Measurements from ENCODE around the gene ZNF697.
A peak's percentile ranks its signal among the peaks of the same experiment; 100 is the strongest.

The ZNF697 gene

DNA sequence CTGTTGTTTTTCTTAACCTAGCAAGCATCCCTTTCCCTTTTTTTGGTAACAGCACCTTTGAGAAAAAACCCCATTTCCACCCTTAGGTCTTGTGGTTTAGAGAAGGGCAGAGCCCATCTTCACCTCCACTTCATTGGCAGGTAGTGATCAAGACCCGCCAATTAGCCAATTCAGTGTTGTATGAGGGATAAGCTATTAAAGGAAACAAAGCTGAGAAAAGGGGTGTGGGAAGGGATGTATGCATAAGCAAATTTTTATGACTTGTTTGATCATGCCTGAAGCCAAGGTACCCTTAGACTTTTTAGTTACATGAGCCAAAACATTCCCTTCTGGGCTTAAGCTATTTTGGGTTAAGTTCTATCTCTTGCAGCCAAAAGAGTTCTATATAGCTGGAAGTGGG is 3.6 kb upstream of the ZNF697 start:
- Histone ChIP-seq H3K27ac (ENCODE audit: low read depth, low read length) (no peak overlapping the region), H3K4me1 (ENCODE audit: control insufficient read depth in 1 of 2, insufficient read depth in 2 of 2, low read length in 2 of 2) (peaks cover 7 to 13% of the 10 kb centered on the region in 2 donors), H3K9me3 (ENCODE audit: control insufficient read depth in 1 of 2, low read length in 2 of 2) (no peaks in the 10 kb centered on the region), H3K4me3 (ENCODE audit: low read depth in 1 of 2, low read length in 2 of 2) (no peak overlapping the region), H3K36me3 (ENCODE audit: control insufficient read depth in 1 of 2, insufficient read depth in 2 of 2, low read length in 2 of 2) (no peaks in the 10 kb centered on the region), H3K9ac (ENCODE audit: low read depth in 1 of 2, low read length in 2 of 2) (no peak overlapping the region), H3K27me3 (ENCODE audit: control insufficient read depth in 1 of 2, insufficient read depth in 2 of 2, low read length in 2 of 2) (peaks cover 0 to 4% of the 10 kb centered on the region in 2 donors)

DNA sequence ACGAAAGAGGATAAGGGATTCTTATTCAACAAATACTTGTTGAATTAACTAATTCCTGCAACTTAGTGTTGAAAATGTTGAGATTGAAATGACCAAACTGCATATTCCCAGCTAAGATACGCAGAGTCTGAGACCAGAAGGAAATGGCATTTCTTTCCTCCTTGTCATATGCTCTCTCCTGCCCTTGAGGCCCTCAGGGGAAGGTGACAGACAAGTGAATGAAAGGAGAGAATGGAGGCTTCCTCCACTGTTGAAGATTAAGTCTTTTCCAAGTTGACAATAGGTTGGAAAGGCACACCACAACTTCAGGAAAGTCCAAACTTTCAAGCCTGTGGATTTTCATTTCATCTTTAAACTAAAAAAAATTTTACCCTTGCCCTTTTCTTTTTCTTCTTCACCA is 3.1 kb upstream of the ZNF697 start:
- no peak overlapping the region for H3K27ac ChIP-seq (ENCODE audit: low read depth, low read length)

DNA sequence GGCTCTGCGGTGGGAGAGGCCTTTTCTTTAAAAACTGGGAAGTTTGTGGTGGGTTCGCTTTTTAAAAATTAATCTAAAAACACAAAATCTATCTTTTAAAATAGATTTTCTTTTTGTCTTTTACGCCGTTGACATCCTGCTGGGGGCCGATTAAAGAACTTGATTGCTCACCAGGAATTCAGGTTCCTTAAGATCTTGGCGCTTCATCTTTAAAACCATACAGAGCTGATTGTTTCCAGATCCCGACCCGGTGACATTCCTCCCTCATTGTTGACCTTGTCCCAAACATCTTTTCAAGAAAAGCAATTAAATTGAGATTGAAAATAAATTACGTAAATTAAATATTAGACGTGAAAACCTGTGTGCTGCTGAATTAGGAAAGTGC is 546 bp upstream of the ZNF697 start:
- Histone ChIP-seq H3K36me3 (ENCODE audit: control insufficient read depth in 1 of 2, insufficient read depth in 2 of 2, low read length in 2 of 2) (no peaks in the 10 kb centered on the region), H3K4me1 (ENCODE audit: control insufficient read depth in 1 of 2, insufficient read depth in 2 of 2, low read length in 2 of 2) (peaks cover 10 to 16% of the 10 kb centered on the region in 2 donors), H3K27ac (ENCODE audit: low read depth, low read length) (peak overlapping the region; percentile 58), H3K27me3 (ENCODE audit: control insufficient read depth in 1 of 2, insufficient read depth in 2 of 2, low read length in 2 of 2) (peaks cover 0 to 4% of the 10 kb centered on the region in 2 donors), H3K4me3 (ENCODE audit: low read depth in 1 of 2, low read length in 2 of 2) (peak overlapping the region; percentile 65 to 75), H3K9ac (ENCODE audit: low read depth in 1 of 2, low read length in 2 of 2) (peak overlapping the region; percentile 55 to 58), H3K9me3 (ENCODE audit: control insufficient read depth in 1 of 2, low read length in 2 of 2) (no peaks in the 10 kb centered on the region)

More for the DNA sequence above, 3.1 kb upstream of the ZNF697 start:
- no peaks in the 10 kb centered on the region for H3K9me3 ChIP-seq (ENCODE audit: control insufficient read depth in 1 of 2, low read length in 2 of 2)
- no peak overlapping the region for H3K4me3 ChIP-seq (ENCODE audit: low read depth in 1 of 2, low read length in 2 of 2)
- H3K27me3 ChIP-seq (ENCODE audit: control insufficient read depth in 1 of 2, insufficient read depth in 2 of 2, low read length in 2 of 2) = peaks cover 0 to 4% of the 10 kb centered on the region in 2 donors
- H3K9ac ChIP-seq (ENCODE audit: low read depth in 1 of 2, low read length in 2 of 2) = no peak overlapping the region
- H3K4me1 ChIP-seq (ENCODE audit: control insufficient read depth in 1 of 2, insufficient read depth in 2 of 2, low read length in 2 of 2) = peaks cover 10 to 16% of the 10 kb centered on the region in 2 donors
- no peaks in the 10 kb centered on the region for H3K36me3 ChIP-seq (ENCODE audit: control insufficient read depth in 1 of 2, insufficient read depth in 2 of 2, low read length in 2 of 2)

DNA sequence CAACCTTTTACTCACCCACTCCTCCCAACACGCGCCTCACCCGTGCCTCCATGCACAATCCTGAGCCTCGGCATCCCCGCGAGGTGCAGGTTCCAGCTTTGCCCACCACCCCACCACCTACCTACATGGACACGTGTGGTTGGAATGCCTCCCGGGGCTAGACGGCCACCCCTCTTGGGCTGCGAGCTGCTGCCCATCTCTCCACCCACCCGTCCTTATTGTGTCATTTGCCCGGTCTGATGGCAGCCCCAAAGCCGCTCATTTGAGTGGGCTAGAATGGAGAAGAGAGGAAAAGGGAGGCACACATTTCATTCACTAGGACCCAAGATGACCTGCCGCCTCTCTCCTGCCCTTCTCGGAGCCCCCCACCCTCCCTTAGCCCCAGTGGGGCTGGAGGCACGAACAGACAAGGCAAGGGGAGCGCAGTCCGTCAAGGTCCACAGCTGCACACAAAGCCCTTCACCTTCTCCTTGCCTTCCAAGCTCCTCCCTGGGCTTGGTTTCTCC is 785 bp downstream of the ZNF697 start:
- Histone ChIP-seq H3K27me3 (ENCODE audit: control insufficient read depth in 1 of 2, insufficient read depth in 2 of 2, low read length in 2 of 2) (peaks cover 0 to 4% of the 10 kb centered on the region in 2 donors), H3K27ac (ENCODE audit: low read depth, low read length) (peak overlapping the region; percentile 84), H3K4me3 (ENCODE audit: low read depth in 1 of 2, low read length in 2 of 2) (peak overlapping the region; percentile 93 to 96), H3K36me3 (ENCODE audit: control insufficient read depth in 1 of 2, insufficient read depth in 2 of 2, low read length in 2 of 2) (no peaks in the 10 kb centered on the region), H3K9ac (ENCODE audit: low read depth in 1 of 2, low read length in 2 of 2) (peak overlapping the region; percentile 85 to 93), H3K4me1 (ENCODE audit: control insufficient read depth in 1 of 2, insufficient read depth in 2 of 2, low read length in 2 of 2) (peaks cover 10 to 16% of the 10 kb centered on the region in 2 donors), H3K9me3 (ENCODE audit: control insufficient read depth in 1 of 2, low read length in 2 of 2) (no peaks in the 10 kb centered on the region)

DNA sequence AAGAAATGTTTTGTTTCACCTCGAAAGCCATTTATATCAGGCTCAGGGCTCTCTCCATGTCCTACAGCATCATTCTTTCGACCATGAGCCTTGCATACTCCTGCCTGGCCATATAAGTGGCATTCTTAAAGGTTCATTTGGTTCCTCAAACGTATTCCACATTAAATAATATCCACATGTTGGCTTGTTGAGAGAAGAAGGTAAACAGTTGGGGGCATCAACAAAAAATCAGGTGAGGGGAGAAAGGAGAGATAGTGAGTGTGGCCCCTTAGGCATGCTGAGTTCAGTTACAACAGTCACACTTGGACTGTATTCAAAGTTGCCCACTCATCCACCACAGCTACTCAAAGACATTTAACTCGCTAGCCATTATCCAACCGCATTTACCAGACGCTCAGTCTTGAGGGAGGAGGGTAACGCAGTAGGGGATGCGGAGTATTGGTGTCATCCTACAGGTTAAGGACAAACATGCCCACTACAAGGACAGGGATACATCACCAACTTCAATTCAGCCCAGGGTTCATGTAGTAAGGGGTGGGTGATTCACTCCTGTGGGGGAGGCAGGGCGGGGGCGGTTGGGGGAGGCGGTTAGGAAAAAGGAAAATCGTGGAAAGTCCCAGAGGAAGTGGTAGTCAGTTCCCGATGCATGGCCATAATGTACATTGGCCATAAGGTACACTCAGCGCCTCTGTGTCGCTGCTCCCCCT is 1.4 kb downstream of the ZNF697 start:
- H3K36me3 ChIP-seq (ENCODE audit: control insufficient read depth in 1 of 2, insufficient read depth in 2 of 2, low read length in 2 of 2) = no peaks in the 10 kb centered on the region
- H3K4me3 ChIP-seq (ENCODE audit: low read depth in 1 of 2, low read length in 2 of 2) = peak overlapping the region; percentile 93 to 96
- H3K9ac ChIP-seq (ENCODE audit: low read depth in 1 of 2, low read length in 2 of 2) = peak overlapping the region; percentile 85 to 93
- peaks cover 7 to 16% of the 10 kb centered on the region in 2 donors for H3K4me1 ChIP-seq (ENCODE audit: control insufficient read depth in 1 of 2, insufficient read depth in 2 of 2, low read length in 2 of 2)
- H3K27me3 ChIP-seq (ENCODE audit: control insufficient read depth in 1 of 2, insufficient read depth in 2 of 2, low read length in 2 of 2) = peaks cover 0 to 4% of the 10 kb centered on the region in 2 donors
- H3K27ac ChIP-seq (ENCODE audit: low read depth, low read length) = peak overlapping the region; percentile 1
- H3K9me3 ChIP-seq (ENCODE audit: control insufficient read depth in 1 of 2, low read length in 2 of 2) = no peaks in the 10 kb centered on the region

DNA sequence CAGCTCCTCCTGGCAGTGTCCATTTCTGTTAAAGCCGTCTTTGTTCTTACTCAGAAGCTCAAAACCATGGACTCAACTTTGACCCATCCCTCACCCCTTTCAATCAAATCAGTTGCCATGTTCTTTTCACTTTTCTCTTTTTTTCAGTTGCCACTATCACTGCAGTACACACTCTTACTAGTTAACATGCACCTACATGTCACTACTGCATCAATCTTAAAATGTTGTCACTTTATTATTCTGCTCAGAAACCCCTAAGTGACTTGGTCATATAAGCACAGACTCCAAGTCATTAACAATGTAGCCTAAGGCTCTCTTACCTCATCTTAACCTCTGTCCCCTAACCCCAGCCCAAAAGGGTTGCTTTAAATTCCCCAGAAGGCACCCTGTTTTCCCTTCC is 9.0 kb downstream of the ZNF697 start:
- H3K4me1 ChIP-seq (ENCODE audit: control insufficient read depth in 1 of 2, insufficient read depth in 2 of 2, low read length in 2 of 2) = peaks cover 11 to 17% of the 10 kb centered on the region in 2 donors
- no peak overlapping the region for H3K4me3 ChIP-seq (ENCODE audit: low read depth in 1 of 2, low read length in 2 of 2)
- H3K27ac ChIP-seq (ENCODE audit: low read depth, low read length) = no peak overlapping the region
- no peaks in the 10 kb centered on the region for H3K36me3 ChIP-seq (ENCODE audit: control insufficient read depth in 1 of 2, insufficient read depth in 2 of 2, low read length in 2 of 2)
- no peaks in the 10 kb centered on the region for H3K9me3 ChIP-seq (ENCODE audit: control insufficient read depth in 1 of 2, low read length in 2 of 2)
- no peak overlapping the region for H3K9ac ChIP-seq (ENCODE audit: low read depth in 1 of 2, low read length in 2 of 2)
- no peaks in the 10 kb centered on the region for H3K27me3 ChIP-seq (ENCODE audit: control insufficient read depth in 1 of 2, insufficient read depth in 2 of 2, low read length in 2 of 2)

DNA sequence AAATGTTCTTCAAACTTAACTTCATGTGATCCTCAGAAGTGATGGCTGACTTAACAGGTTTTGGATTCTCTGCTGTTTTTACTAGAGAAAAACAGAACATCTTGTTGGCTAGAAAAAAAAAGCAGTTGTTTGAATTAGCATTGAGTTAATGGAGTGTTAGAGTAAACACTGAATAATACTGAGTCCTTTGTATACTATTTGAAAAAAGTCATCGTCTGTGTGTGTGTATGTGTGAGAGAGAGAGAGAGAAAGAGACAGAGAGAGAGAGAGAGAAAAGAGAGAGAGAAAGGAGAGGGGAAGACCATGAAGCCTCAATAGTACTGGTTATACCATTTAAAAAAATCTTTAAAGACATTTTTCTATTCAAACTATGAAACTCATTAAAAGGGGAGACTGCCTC is 10.4 kb downstream of the ZNF697 start:
- Histone ChIP-seq H3K36me3 (ENCODE audit: control insufficient read depth in 1 of 2, insufficient read depth in 2 of 2, low read length in 2 of 2) (no peaks in the 10 kb centered on the region), H3K4me1 (ENCODE audit: control insufficient read depth in 1 of 2, insufficient read depth in 2 of 2, low read length in 2 of 2) (peaks cover 11 to 19% of the 10 kb centered on the region in 2 donors), H3K4me3 (ENCODE audit: low read depth in 1 of 2, low read length in 2 of 2) (no peak overlapping the region), H3K27me3 (ENCODE audit: control insufficient read depth in 1 of 2, insufficient read depth in 2 of 2, low read length in 2 of 2) (no peaks in the 10 kb centered on the region), H3K9ac (ENCODE audit: low read depth in 1 of 2, low read length in 2 of 2) (no peak overlapping the region), H3K9me3 (ENCODE audit: control insufficient read depth in 1 of 2, low read length in 2 of 2) (no peaks in the 10 kb centered on the region), H3K27ac (ENCODE audit: low read depth, low read length) (no peak overlapping the region)

DNA sequence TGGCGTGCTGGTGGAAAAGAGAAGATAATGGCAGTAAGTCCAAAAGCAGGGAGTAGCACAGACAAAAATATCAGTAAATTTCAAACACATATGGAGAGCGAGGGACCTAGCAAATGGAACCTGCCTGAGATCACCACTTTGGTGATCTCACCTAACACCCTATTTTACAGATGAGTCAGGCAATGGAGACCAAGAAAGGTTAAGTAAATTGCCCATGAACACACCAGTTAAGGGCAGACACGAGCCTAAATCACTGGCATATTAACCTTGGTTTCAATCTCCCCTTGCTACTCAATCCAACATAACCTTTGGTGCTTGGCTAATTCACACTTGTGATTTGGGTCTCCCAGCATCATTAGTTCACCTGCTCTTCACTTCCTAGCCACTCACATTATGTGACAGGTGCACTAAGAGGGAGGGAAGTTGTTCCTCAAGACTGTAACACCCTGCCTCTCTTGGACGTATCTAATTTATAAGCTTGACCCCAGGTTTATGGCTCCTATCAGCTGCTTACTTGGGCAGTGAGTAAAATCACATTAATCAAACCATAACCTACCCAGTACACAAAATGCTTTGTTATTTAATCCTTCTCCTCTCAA is 11.5 kb downstream of the ZNF697 start:
- Histone ChIP-seq H3K9ac (ENCODE audit: low read depth in 1 of 2, low read length in 2 of 2) (no peak overlapping the region), H3K27me3 (ENCODE audit: control insufficient read depth in 1 of 2, insufficient read depth in 2 of 2, low read length in 2 of 2) (no peaks in the 10 kb centered on the region), H3K4me3 (ENCODE audit: low read depth in 1 of 2, low read length in 2 of 2) (no peak overlapping the region), H3K27ac (ENCODE audit: low read depth, low read length) (no peak overlapping the region), H3K36me3 (ENCODE audit: control insufficient read depth in 1 of 2, insufficient read depth in 2 of 2, low read length in 2 of 2) (no peaks in the 10 kb centered on the region), H3K9me3 (ENCODE audit: control insufficient read depth in 1 of 2, low read length in 2 of 2) (no peaks in the 10 kb centered on the region), H3K4me1 (ENCODE audit: control insufficient read depth in 1 of 2, insufficient read depth in 2 of 2, low read length in 2 of 2) (peaks cover 20 to 31% of the 10 kb centered on the region in 2 donors)

DNA sequence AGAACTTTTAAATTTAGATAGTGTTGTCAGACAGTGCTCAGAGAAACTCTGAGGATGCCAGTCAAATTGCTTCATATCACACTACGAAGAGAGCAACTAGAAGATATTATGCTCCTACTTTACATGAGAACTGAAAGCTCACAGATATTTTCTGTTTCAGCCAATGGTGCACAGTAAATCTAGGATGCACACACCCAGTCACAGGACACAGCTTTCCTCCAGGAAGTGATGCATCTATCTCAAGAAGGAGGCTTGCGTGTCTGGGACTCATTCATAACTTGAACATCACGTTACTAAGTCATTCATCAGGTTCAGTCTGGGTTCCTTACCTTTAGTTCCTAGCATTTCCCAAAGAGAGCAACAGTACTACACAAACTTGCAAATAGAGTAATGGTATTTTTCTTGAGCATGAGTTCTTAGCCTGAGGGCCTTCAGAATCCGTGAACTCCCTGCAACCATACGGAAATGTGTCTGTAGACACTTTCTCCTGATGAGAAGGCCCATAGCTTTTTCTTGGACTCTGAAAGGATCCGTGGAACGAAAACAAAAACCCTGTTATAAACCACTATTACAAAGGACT is 12.2 kb downstream of the ZNF697 start:
- no peaks in the 10 kb centered on the region for H3K27me3 ChIP-seq (ENCODE audit: control insufficient read depth in 1 of 2, insufficient read depth in 2 of 2, low read length in 2 of 2)
- no peaks in the 10 kb centered on the region for H3K36me3 ChIP-seq (ENCODE audit: control insufficient read depth in 1 of 2, insufficient read depth in 2 of 2, low read length in 2 of 2)
- no peak overlapping the region for H3K4me3 ChIP-seq (ENCODE audit: low read depth in 1 of 2, low read length in 2 of 2)
- H3K9me3 ChIP-seq (ENCODE audit: control insufficient read depth in 1 of 2, low read length in 2 of 2) = no peaks in the 10 kb centered on the region
- H3K4me1 ChIP-seq (ENCODE audit: control insufficient read depth in 1 of 2, insufficient read depth in 2 of 2, low read length in 2 of 2) = peaks cover 25 to 35% of the 10 kb centered on the region in 2 donors
- peak overlapping the region; percentile 4 for H3K27ac ChIP-seq (ENCODE audit: low read depth, low read length)
- H3K9ac ChIP-seq (ENCODE audit: low read depth in 1 of 2, low read length in 2 of 2) = no peak overlapping the region

DNA sequence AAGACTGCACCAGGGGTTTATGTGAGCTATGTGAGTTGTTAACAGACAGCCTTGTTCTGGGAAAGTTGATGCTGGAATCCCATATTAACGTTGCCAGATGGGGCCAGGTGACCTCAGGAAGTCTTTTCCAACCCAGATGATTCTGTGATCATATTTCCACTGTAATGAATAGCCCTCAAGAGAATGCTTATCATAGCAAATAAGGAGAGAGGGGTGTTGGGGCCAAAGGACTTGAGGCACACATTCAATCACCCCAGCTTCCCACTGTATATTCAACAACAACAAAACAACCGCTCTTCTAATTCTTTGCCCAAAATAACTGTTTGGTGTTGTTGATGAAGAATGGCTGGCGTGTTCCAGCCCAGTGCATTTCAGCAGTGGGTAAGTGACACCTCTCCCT is 14.1 kb downstream of the ZNF697 start:
- Histone ChIP-seq H3K4me3 (ENCODE audit: low read depth in 1 of 2, low read length in 2 of 2) (no peak overlapping the region), H3K27me3 (ENCODE audit: control insufficient read depth in 1 of 2, insufficient read depth in 2 of 2, low read length in 2 of 2) (no peaks in the 10 kb centered on the region), H3K36me3 (ENCODE audit: control insufficient read depth in 1 of 2, insufficient read depth in 2 of 2, low read length in 2 of 2) (no peaks in the 10 kb centered on the region), H3K9ac (ENCODE audit: low read depth in 1 of 2, low read length in 2 of 2) (no peak overlapping the region), H3K4me1 (ENCODE audit: control insufficient read depth in 1 of 2, insufficient read depth in 2 of 2, low read length in 2 of 2) (peaks cover 26 to 46% of the 10 kb centered on the region in 2 donors), H3K27ac (ENCODE audit: low read depth, low read length) (no peak overlapping the region), H3K9me3 (ENCODE audit: control insufficient read depth in 1 of 2, low read length in 2 of 2) (no peaks in the 10 kb centered on the region)
